Lung (tissue), 12 donors: ENCODE data around the gene DNAH10. TPM values are rescaled to one million over a fixed set of nuclear protein-coding genes. Genes with fewer than 3 reads are reported as not detected.

Source experiments
- ATAC-seq: fragments of 200-7000 bp; cut with Tn5 transposase; one replicate; pipeline ENCODE4 v1.9.1; 2020; ENCODE audit warnings: moderate number of reproducible peaks; ENCODE audit not compliant: insufficient read depth, low FRiP score
- DNase-seq, 3 donors: peaks; one replicate each; pipeline ENCODE4 v3.0.0-alpha.2; 2013 to 2017
- H3K27ac ChIP-seq, 2 donors: one replicate each; pipeline ENCODE4 v1.5.1; 2013; ENCODE audit warnings: mild to moderate bottlenecking in 2 of 2, moderate library complexity in 2 of 2, control low read depth in 1 of 2, inconsistent platforms in 1 of 2, low read depth in 1 of 2, low read length in 1 of 2
- H3K27me3 ChIP-seq, 3 donors: one replicate each; pipeline ENCODE4 v1.5.1; 2013; ENCODE audit warnings: low read length in 2 of 3; ENCODE audit not compliant: control insufficient read depth in 3 of 3, insufficient read depth in 3 of 3
- H3K36me3 ChIP-seq, 4 donors: one replicate each; pipeline ENCODE4 v1.5.1; 2013; ENCODE audit warnings: low read length in 4 of 4, mild to moderate bottlenecking in 1 of 4, moderate library complexity in 1 of 4; ENCODE audit not compliant: control insufficient read depth in 4 of 4, insufficient read depth in 4 of 4
- H3K4me1 ChIP-seq, 5 donors: one replicate each; pipeline ENCODE4 v1.5.1; 2013; ENCODE audit warnings: low read length in 5 of 5, mild to moderate bottlenecking in 2 of 5, moderate library complexity in 1 of 5; ENCODE audit not compliant: control insufficient read depth in 5 of 5, insufficient read depth in 5 of 5
- H3K4me3 ChIP-seq: one replicate; pipeline ENCODE4 v1.5.1; 2013; ENCODE audit warnings: mild to moderate bottlenecking, control low read depth, moderate library complexity
- H3K9ac ChIP-seq, 2 donors: one replicate each; pipeline ENCODE4 v1.5.1; 2013; ENCODE audit warnings: low read length in 2 of 2, control low read depth in 1 of 2; ENCODE audit not compliant: insufficient read depth in 1 of 2
- H3K9me3 ChIP-seq, 4 donors: one replicate each; pipeline ENCODE4 v1.5.1; 2013; ENCODE audit warnings: low read length in 3 of 4, mild to moderate bottlenecking in 1 of 4, moderate library complexity in 1 of 4; ENCODE audit not compliant: control insufficient read depth in 4 of 4, insufficient read depth in 3 of 4
- CTCF ChIP-seq: IDR thresholded peaks from 2 replicates; pipeline ENCODE4 v1.5.1; 2012; ENCODE audit warnings: mild to moderate bottlenecking; ENCODE audit errors: control extremely low read depth, extremely low read depth
- WGBS, 2 donors: extraction: QIAGEN DNeasy Blood & Tissue Kit; methylation state at CpG; one replicate each; pipeline ENCODE4 v1.1.7; 2013; 5-methylcytosine and 5-hydroxymethylcytosine counted together
- polyA plus RNA-seq, 2 donors: library from polyadenylated mRNA; stranded (reverse); fragments of 200-250 nt; gene quantifications; one replicate each; pipeline ENCODE4 v1.2.1, GENCODE V29; 2013
- total RNA-seq, 2 donors: library from RNA; depleted of rRNA in 1 of 2; stranded (reverse); fragments of >200 nt in 1 of 2; gene quantifications; one replicate each; pipeline ENCODE4 v1.2.1, GENCODE V29; 2014 to 2021
- donor health status: control.
- donor health status: control.
- donor health status: Bipolar disorder and iron deficiency.
- donor health status: healthy.
- donor health status: DM: yes; HTN: yes; CAD: no.

DNAH10 gene
- total and polyA plus RNA-seq, 4 donors = 2.0 to 21.7 (median 9.1) TPM

GRCh38 chr12:123762715-123763052, 583 bp downstream of the DNAH10 start:
- ATAC-seq (no peak), DNase-seq (no peak)
- peaks cover 0 to 14% (median 8%) of the 10 kb centered on the region in 5 donors for H3K4me1 ChIP-seq
- H3K9me3 ChIP-seq = peaks cover 0 to 2% (median 0%) of the 10 kb centered on the region in 4 donors
- WGBS, 2 donors = 33 to 37% methylated on average over 15 of the region's 15 CpGs
- no peak overlapping the region for H3K27ac ChIP-seq
- no peak for TF ChIP-seq CTCF
- H3K9ac ChIP-seq = no peak overlapping the region
- peaks cover 0 to 2% (median 0%) of the 10 kb centered on the region in 4 donors for H3K36me3 ChIP-seq
- H3K27me3 ChIP-seq = peaks cover 0 to 8% (median 7%) of the 10 kb centered on the region in 3 donors
- no peak overlapping the region for H3K4me3 ChIP-seq

DNA sequence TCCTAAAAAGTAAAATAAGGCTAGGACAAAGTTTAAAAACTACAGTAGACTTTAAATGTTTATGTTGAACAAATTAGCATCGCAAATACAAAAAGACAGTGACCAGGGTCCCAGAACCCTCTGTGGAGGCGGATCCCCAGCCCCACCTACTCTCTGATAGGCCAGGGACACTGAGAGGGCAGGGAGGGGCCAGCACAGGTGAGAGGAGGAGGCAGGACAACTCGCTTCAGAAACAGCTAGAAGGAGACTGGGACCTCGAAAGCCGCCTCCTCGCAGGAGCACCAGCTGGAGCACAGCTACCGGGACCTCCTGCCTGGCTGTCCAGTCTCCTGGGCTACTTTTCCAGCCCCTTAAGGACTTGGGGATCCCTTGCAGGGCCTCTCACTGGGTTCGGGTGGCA, 992 bp downstream of the DNAH10 start:
- ATAC-seq (no peak), DNase-seq (no peak)

DNA sequence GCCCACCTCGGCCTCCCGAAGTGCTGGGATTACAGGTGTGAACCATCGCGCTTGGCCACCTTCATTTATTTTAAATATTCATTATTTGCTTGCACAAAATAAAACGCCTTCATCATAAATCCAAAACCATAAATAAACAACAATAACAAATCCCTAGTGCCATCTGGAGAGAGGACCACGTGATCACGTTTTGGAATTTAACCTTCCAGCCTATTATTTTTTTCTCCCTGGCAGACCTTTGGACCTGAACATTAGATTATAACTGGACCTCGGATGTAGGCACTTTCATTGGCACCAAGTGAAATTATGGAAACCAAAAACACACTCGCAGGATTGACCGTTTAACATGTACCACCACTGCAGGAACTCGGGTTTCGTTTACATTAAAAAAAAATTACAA, 2.0 kb downstream of the DNAH10 start:
- peaks cover 0 to 2% (median 0%) of the 10 kb centered on the region in 4 donors for H3K9me3 ChIP-seq
- no peak overlapping the region for H3K27ac ChIP-seq
- no peak for TF ChIP-seq CTCF
- H3K9ac ChIP-seq = no peak overlapping the region
- H3K36me3 ChIP-seq = peaks cover 0 to 2% (median 0%) of the 10 kb centered on the region in 4 donors
- no peak overlapping the region for H3K4me3 ChIP-seq
- WGBS, 2 donors = 85 to 89% methylated on average over 12 of the region's 12 CpGs
- peaks cover 0 to 8% (median 7%) of the 10 kb centered on the region in 3 donors for H3K27me3 ChIP-seq
- ATAC-seq = no peak
- peaks cover 0 to 10% (median 5%) of the 10 kb centered on the region in 5 donors for H3K4me1 ChIP-seq
- no peak for DNase-seq

More for the DNA sequence above, 992 bp downstream of the DNAH10 start:
- Histone ChIP-seq H3K27ac (no peak overlapping the region), H3K9me3 (peaks cover 0 to 2% (median 0%) of the 10 kb centered on the region in 4 donors), H3K9ac (no peak overlapping the region), H3K27me3 (peaks cover 0 to 8% (median 7%) of the 10 kb centered on the region in 3 donors), H3K36me3 (peaks cover 0 to 2% (median 0%) of the 10 kb centered on the region in 4 donors), H3K4me1 (peaks cover 0 to 10% (median 5%) of the 10 kb centered on the region in 5 donors), H3K4me3 (no peak overlapping the region)
- TF ChIP-seq CTCF = no peak
- 72 to 82% methylated on average over 8 of the region's 8 CpGs for WGBS, 2 donors

- Histone ChIP-seq H3K9me3 (peaks cover 0 to 2% (median 0%) of the 10 kb centered on the region in 4 donors), H3K9ac (no peak overlapping the region), H3K27me3 (peaks cover 0 to 8% (median 7%) of the 10 kb centered on the region in 3 donors), H3K4me1 (peaks cover 0 to 10% (median 5%) of the 10 kb centered on the region in 5 donors), H3K27ac (no peak overlapping the region), H3K4me3 (no peak overlapping the region), H3K36me3 (peaks cover 0 to 1% (median 0%) of the 10 kb centered on the region in 4 donors)
- TF ChIP-seq CTCF = no peak
- ATAC-seq = no peak
- DNase-seq = no peak
- 72 to 87% methylated on average over 2 of the region's 2 CpGs for WGBS, 2 donors
These were observed 3.5 kb downstream of the DNAH10 start for GRCh38 chr12:123765504-123766035.
